Keratinocyte (primary cell): ENCODE measurements around the gene PTN. TPM values are rescaled to one million over a fixed set of nuclear protein-coding genes. Genes with fewer than 3 reads are reported as not detected.

Experiments used
- DNase-seq: peaks from one replicate; pipeline ENCODE4 v3.0.0-alpha.2; 2011; ENCODE audit warnings: low read depth, missing footprints, low spot score
- FAIRE-seq: peaks from 2 replicates; lab custom pipeline; 2011; peaks lifted over from hg19 to GRCh38; lab: Jason Lieb, UNC
- H2AFZ ChIP-seq: 2 replicates; pipeline ENCODE4 v1.6.0; 2012; ENCODE audit warnings: low read length, control low read depth, inconsistent platforms; ENCODE audit not compliant: control insufficient read depth
- H3K27ac ChIP-seq: 2 replicates; pipeline ENCODE4 v1.5.1; 2011; ENCODE audit warnings: low read length; ENCODE audit not compliant: control insufficient read depth, insufficient read depth
- H3K27me3 ChIP-seq: 3 replicates; pipeline ENCODE4 v1.6.0; 2011; ENCODE audit warnings: low read length; ENCODE audit not compliant: control insufficient read depth, insufficient read depth; ENCODE audit errors: extremely low read depth
- H3K36me3 ChIP-seq, 2 experiments: 2 replicates in 1 of 2; 3 replicates in 1 of 2; pipeline ENCODE4 v1.5.1; 2011; ENCODE audit warnings: low read length in 2 of 2, mild to moderate bottlenecking in 1 of 2; ENCODE audit not compliant: control insufficient read depth in 2 of 2, insufficient read depth in 2 of 2; ENCODE audit errors: extremely low read depth in 1 of 2
- H3K4me1 ChIP-seq: 3 replicates; pipeline ENCODE4 v1.5.1; 2011; ENCODE audit warnings: low read length; ENCODE audit not compliant: control insufficient read depth, insufficient read depth; ENCODE audit errors: extremely low read depth
- H3K4me2 ChIP-seq: 3 replicates; pipeline ENCODE4 v1.6.0; 2011; ENCODE audit warnings: low read depth, low read length; ENCODE audit not compliant: control insufficient read depth, insufficient read depth; ENCODE audit errors: extremely low read depth
- H3K4me3 ChIP-seq, 3 experiments: fragments of 200-600 bp in 1 of 3; sonication (generic) in 1 of 3; 2 replicates in 2 of 3; 3 replicates in 1 of 3; pipeline ENCODE4 v1.5.1; 2011 to 2016; ENCODE audit warnings: low read length in 3 of 3, mild to moderate bottlenecking in 3 of 3, control low read depth in 2 of 3, inconsistent platforms in 1 of 3, low read depth in 1 of 3, mixed read lengths in 1 of 3, mixed run types in 1 of 3, moderate library complexity in 1 of 3; ENCODE audit not compliant: control insufficient read depth in 2 of 3, insufficient read depth in 2 of 3; ENCODE audit errors: extremely low read depth in 1 of 3
- H3K79me2 ChIP-seq: 2 replicates; pipeline ENCODE4 v1.6.0; 2012; ENCODE audit warnings: low read length; ENCODE audit not compliant: control insufficient read depth, insufficient read depth
- H3K9ac ChIP-seq: 3 replicates; pipeline ENCODE4 v1.6.0; 2011; ENCODE audit warnings: low read length; ENCODE audit not compliant: control insufficient read depth, insufficient read depth; ENCODE audit errors: extremely low read depth
- H3K9me1 ChIP-seq: 3 replicates; pipeline ENCODE4 v1.6.0; 2011; ENCODE audit warnings: low read length; ENCODE audit not compliant: control insufficient read depth, insufficient read depth; ENCODE audit errors: extremely low read depth
- H3K9me3 ChIP-seq: 2 replicates; pipeline ENCODE4 v1.5.1; 2012; ENCODE audit warnings: low read depth, low read length; ENCODE audit not compliant: control insufficient read depth
- H4K20me1 ChIP-seq: 3 replicates; pipeline ENCODE4 v1.6.0; 2011; ENCODE audit warnings: low read length; ENCODE audit not compliant: control insufficient read depth, insufficient read depth; ENCODE audit errors: extremely low read depth
- CTCF ChIP-seq, 3 experiments: IDR thresholded peaks in 1 of 3; conservative IDR thresholded peaks in 1 of 3; optimal IDR thresholded peaks in 1 of 3; 2 replicates in 2 of 3; 3 replicates in 1 of 3; pipeline versions ENCODE3 to v1.5.1; 2011; ENCODE audit warnings: low read length in 3 of 3, mild to moderate bottlenecking in 3 of 3, moderate library complexity in 2 of 3, control low read depth in 1 of 3, inconsistent platforms in 1 of 3; ENCODE audit not compliant: insufficient read depth in 2 of 3; ENCODE audit errors: extremely low read depth in 1 of 3
- EZH2 ChIP-seq: IDR thresholded peaks from one replicate; pipeline ENCODE4 v1.6.1; 2012; ENCODE audit warnings: inconsistent platforms, mild to moderate bottlenecking, low read length, moderate library complexity
- dilution Hi-C: fragments of 300-500 bp; cut with MboI; formaldehyde crosslinking; loops from one replicate; pipeline ENCODE4 v1.7.0; 2020; ENCODE audit warnings: low sequenced_read_pairs; ENCODE audit not compliant: extremely low pct_ligation_motif_present
- polyA plus RNA-seq, 5 experiments: library from polyadenylated mRNA; depleted of rRNA in 3 of 5; stranded (reverse) in 3 of 5; stranded (forward) in 1 of 5; unstranded in 1 of 5; fragments of >200 nt; gene quantifications; 1 replicate in 1 of 5; 2 replicates in 3 of 5; 3 replicates in 1 of 5; pipeline versions ENCODE4 v1.2.1 to v1.2.3, GENCODE V29; 2011 to 2012; ENCODE audit warnings: missing spikeins in 2 of 5, low read depth in 1 of 5, low replicate concordance in 1 of 5

PTN gene
- polyA plus RNA-seq, 1 donor (not counting 4 experiments of a cell fraction or from before 2014, with no cell fraction given): not detected

- no peak for FAIRE-seq
- H3K4me3 ChIP-seq: no peak overlapping the region
- dilution Hi-C loops: no loop called here
Observed at GRCh38 chr7:137325927-137326326, 17.6 kb downstream of the PTN start.

GRCh38 chr7:137324796-137325696 lies 18.5 kb downstream of the PTN start:
- FAIRE-seq: no peak
- H3K9ac ChIP-seq: no peak overlapping the region
- H2AFZ ChIP-seq: no peak overlapping the region
- H3K4me3 ChIP-seq: no peak overlapping the region
- no peaks in the 10 kb centered on the region for H3K9me3 ChIP-seq
- H3K36me3 ChIP-seq: no peaks in the 10 kb centered on the region
- H3K27ac ChIP-seq: no peak overlapping the region
- H3K9me1 ChIP-seq: no peaks in the 10 kb centered on the region
- H3K27me3 ChIP-seq: no peaks in the 10 kb centered on the region
- dilution Hi-C loops: no loop called here
- no peak overlapping the region for H3K4me2 ChIP-seq
- DNase-seq: no peak
- no peaks in the 10 kb centered on the region for H3K79me2 ChIP-seq
- no peak for TF ChIP-seq CTCF (optimal IDR thresholded peaks at IDR 0.05 in 1 of 3, IDR thresholded peaks at IDR 0.05 in 1 of 3, conservative IDR thresholded peaks at IDR 0.05 in 1 of 3; ENCODE audit: extremely low read depth in 1 of 3, insufficient read depth in 2 of 3, low read length in 3 of 3)
- no peak for TF ChIP-seq EZH2
- no peaks in the 10 kb centered on the region for H3K4me1 ChIP-seq
- no peaks in the 10 kb centered on the region for H4K20me1 ChIP-seq

More at GRCh38 chr7:137325927-137326326, 17.6 kb downstream of the PTN start:
- H3K4me2 ChIP-seq: no peak overlapping the region
- H3K4me1 ChIP-seq: no peaks in the 10 kb centered on the region
- no peaks in the 10 kb centered on the region for H4K20me1 ChIP-seq
- no peak for TF ChIP-seq EZH2
- no peaks in the 10 kb centered on the region for H3K9me3 ChIP-seq
- H3K27me3 ChIP-seq: no peaks in the 10 kb centered on the region
- no peak overlapping the region for H3K27ac ChIP-seq
- no peaks in the 10 kb centered on the region for H3K79me2 ChIP-seq
- no peaks in the 10 kb centered on the region for H3K9me1 ChIP-seq
- no peak overlapping the region for H3K9ac ChIP-seq
- no peaks in the 10 kb centered on the region for H3K36me3 ChIP-seq
- DNase-seq: no peak
- H2AFZ ChIP-seq: no peak overlapping the region
